Smooth muscle cell (in vitro differentiated cells): Measurements from ENCODE around the gene GRIK4. TPM values are rescaled to one million over a fixed set of nuclear protein-coding genes. Genes with fewer than 3 reads are reported as not detected.

ENCODE experiments used
- DNase-seq: peaks from one replicate; lab custom pipeline; 2025; ENCODE audit not compliant: unreplicated experiment; lab: John Stamatoyannopoulos, UW
- H2AFZ ChIP-seq: fragments of 200-600 bp; sonication (generic); 2 replicates; pipeline ENCODE4 v1.6.0; 2016; ENCODE audit warnings: antibody characterized with exemption, low read depth, mild to moderate bottlenecking
- H3F3A ChIP-seq: fragments of 200-600 bp; sonication (generic); 2 replicates; pipeline ENCODE4 v1.6.0; 2017; ENCODE audit warnings: antibody characterized with exemption, low read depth
- H3K27ac ChIP-seq: fragments of 200-600 bp; sonication (generic); 2 replicates; pipeline ENCODE4 v1.5.1; 2016; ENCODE audit warnings: low read depth, mild to moderate bottlenecking
- H3K27me3 ChIP-seq: fragments of 200-600 bp; sonication (generic); 2 replicates; pipeline ENCODE4 v1.6.1; 2016; ENCODE audit warnings: low read depth, mild to moderate bottlenecking
- H3K36me3 ChIP-seq: fragments of 200-600 bp; sonication (generic); 2 replicates; pipeline ENCODE4 v1.5.1; 2016; ENCODE audit warnings: low read depth
- H3K4me1 ChIP-seq: fragments of 200-600 bp; sonication (generic); 2 replicates; pipeline ENCODE4 v1.5.1; 2016; ENCODE audit warnings: low read depth
- H3K4me2 ChIP-seq: fragments of 200-600 bp; sonication (generic); 2 replicates; pipeline ENCODE4 v1.6.0; 2016; ENCODE audit warnings: mild to moderate bottlenecking
- H3K4me3 ChIP-seq: fragments of 200-600 bp; sonication (generic); 2 replicates; pipeline ENCODE4 v1.5.1; 2016; ENCODE audit warnings: mild to moderate bottlenecking
- H3K79me2 ChIP-seq: fragments of 200-600 bp; sonication (generic); 2 replicates; pipeline ENCODE4 v1.6.0; 2016; ENCODE audit warnings: low read depth, mild to moderate bottlenecking
- H3K9ac ChIP-seq: fragments of 200-600 bp; sonication (generic); 2 replicates; pipeline ENCODE4 v1.6.0; 2016; ENCODE audit warnings: low read depth
- H3K9me3 ChIP-seq: fragments of 200-600 bp; sonication (generic); replicated peaks from 2 replicates; pipeline ENCODE4 v1.5.1; 2016; ENCODE audit warnings: low read depth
- H4K20me1 ChIP-seq: fragments of 200-600 bp; sonication (generic); 2 replicates; pipeline ENCODE4 v1.6.0; 2016; ENCODE audit warnings: low read depth
- WGBS: methylation state at CpG from one replicate; pipeline ENCODE4 v1.1.7; 2016; ENCODE audit warnings: low lambda C conversion rate; 5-methylcytosine and 5-hydroxymethylcytosine counted together
- polyA plus RNA-seq: library from polyadenylated mRNA; unstranded; fragments of >200 nt; fragmentation: Nextera tagmentation; extraction: Ambion mirVana; gene quantifications from 2 replicates; pipeline ENCODE4 v1.2.1, GENCODE V29; 2016
- total RNA-seq: library from RNA; depleted of rRNA; stranded (reverse); fragments of >200 nt; gene quantifications from 2 replicates; pipeline ENCODE4 v1.2.3, GENCODE V29; 2014
- TF ChIP-seq, protein P1 (sequence below): fragments of 200-600 bp; sonication (generic); IDR thresholded peaks from 2 replicates; pipeline ENCODE4 v1.5.1; 2017; ENCODE audit warnings: borderline replicate concordance, mild to moderate bottlenecking, antibody characterized with exemption; ENCODE audit not compliant: insufficient read depth, poor library complexity, severe bottlenecking

Gene GRIK4
- total and polyA plus RNA-seq, 2 experiments from 2014 or later: not detected

DNA sequence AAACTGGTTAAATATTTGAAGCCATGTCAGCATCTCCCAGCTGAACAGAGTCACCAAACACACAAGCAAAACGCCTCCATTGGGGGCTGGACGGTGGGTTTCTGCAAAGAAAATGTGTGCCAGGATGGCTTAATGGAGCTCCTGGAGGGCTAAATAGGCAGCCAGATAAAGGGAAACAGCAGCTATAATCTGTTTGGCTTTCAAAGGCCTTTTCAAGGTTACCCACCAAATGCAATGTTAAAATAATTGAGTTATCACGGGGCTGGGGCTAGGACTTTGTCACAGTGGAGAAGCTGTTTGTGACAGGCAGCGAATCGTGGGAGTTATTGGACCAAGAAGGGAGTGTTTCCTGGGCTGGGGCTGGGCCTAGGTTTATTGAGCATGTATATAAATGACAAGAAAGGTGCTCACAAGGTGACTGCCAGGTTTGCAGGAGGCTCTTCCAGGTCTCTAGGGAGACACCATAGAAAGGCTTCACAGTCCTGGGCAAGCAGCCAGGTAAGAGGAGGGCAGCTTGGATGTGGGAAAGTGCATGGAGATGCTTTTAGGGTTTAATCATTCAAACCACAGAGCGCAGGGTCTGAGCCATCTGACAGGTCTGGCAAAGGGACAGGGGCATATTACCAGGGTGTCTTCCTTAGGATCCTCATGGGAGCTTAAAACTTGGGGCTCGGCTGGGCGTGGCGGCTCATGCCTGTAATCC is 28.3 kb downstream of the GRIK4 start:
- Histone ChIP-seq H3F3A (no peaks in the 10 kb centered on the region), H3K27me3 (no peaks in the 10 kb centered on the region), H3K9me3 (no peaks in the 10 kb centered on the region), H3K9ac (no peak overlapping the region), H3K4me1 (no peaks in the 10 kb centered on the region), H3K4me2 (no peak overlapping the region), H3K4me3 (no peak overlapping the region), H3K79me2 (no peaks in the 10 kb centered on the region), H4K20me1 (no peaks in the 10 kb centered on the region), H2AFZ (no peak overlapping the region), H3K27ac (no peak overlapping the region), H3K36me3 (no peaks in the 10 kb centered on the region)
- WGBS: 93% methylated on average over 9 of the region's 9 CpGs
- DNase-seq: no peak
- TF ChIP-seq, protein P1, sequence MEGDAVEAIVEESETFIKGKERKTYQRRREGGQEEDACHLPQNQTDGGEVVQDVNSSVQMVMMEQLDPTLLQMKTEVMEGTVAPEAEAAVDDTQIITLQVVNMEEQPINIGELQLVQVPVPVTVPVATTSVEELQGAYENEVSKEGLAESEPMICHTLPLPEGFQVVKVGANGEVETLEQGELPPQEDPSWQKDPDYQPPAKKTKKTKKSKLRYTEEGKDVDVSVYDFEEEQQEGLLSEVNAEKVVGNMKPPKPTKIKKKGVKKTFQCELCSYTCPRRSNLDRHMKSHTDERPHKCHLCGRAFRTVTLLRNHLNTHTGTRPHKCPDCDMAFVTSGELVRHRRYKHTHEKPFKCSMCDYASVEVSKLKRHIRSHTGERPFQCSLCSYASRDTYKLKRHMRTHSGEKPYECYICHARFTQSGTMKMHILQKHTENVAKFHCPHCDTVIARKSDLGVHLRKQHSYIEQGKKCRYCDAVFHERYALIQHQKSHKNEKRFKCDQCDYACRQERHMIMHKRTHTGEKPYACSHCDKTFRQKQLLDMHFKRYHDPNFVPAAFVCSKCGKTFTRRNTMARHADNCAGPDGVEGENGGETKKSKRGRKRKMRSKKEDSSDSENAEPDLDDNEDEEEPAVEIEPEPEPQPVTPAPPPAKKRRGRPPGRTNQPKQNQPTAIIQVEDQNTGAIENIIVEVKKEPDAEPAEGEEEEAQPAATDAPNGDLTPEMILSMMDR: no peak

- no peak for DNase-seq
- H3K9me3 ChIP-seq: no peaks in the 10 kb centered on the region
- no peak overlapping the region for H3K27ac ChIP-seq
- H3K4me1 ChIP-seq: no peaks in the 10 kb centered on the region
- H3K36me3 ChIP-seq: no peaks in the 10 kb centered on the region
- H3K79me2 ChIP-seq: no peaks in the 10 kb centered on the region
- TF ChIP-seq, protein P1: no peak
- no peak overlapping the region for H2AFZ ChIP-seq
- no peak overlapping the region for H3K4me2 ChIP-seq
- no peaks in the 10 kb centered on the region for H3K27me3 ChIP-seq
- H3K9ac ChIP-seq: no peak overlapping the region
- no peaks in the 10 kb centered on the region for H3F3A ChIP-seq
- WGBS: 54% methylated on average over 8 of the region's 8 CpGs
- no peaks in the 10 kb centered on the region for H4K20me1 ChIP-seq
- no peak overlapping the region for H3K4me3 ChIP-seq
These were observed 29.4 kb downstream of the GRIK4 start for GRCh38 chr11:120540744-120541465.

DNA sequence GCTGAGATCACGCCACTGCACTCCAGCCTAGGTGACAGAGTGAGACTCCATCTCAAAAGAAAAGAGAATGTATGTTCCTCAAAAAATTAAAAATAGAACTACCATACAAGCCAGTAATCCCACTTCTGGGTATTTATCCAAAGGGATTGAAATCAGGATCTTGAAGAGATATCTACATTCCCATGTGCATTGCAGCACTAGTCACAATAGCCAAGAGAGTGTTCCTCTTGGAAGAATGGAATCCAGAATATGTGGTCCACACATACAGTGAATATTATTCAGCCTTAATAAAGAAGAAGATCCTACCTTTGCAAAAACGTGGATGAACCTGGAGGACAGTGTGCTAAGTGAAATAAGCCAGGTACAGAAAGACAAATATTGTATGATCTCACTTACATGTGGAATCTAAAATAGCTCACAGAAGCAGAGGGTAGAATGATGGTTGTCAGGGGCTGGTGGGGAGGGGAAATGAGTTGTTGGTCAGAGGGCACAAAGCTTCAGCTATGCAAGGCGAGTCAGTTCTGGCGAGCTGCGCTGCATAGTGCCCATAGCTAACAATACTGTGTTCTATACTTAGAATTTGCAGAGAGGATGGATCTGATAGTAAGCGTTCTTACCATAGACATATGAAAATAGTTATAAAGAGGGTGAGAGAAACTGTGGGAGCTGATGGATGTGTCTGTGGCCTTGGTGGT is 32.1 kb downstream of the GRIK4 start:
- H3K36me3 ChIP-seq: no peaks in the 10 kb centered on the region
- H3K4me1 ChIP-seq: no peaks in the 10 kb centered on the region
- no peak for DNase-seq
- H3K27ac ChIP-seq: no peak overlapping the region
- H4K20me1 ChIP-seq: no peaks in the 10 kb centered on the region
- H2AFZ ChIP-seq: no peak overlapping the region
- no peak overlapping the region for H3K4me2 ChIP-seq
- H3K4me3 ChIP-seq: no peak overlapping the region
- H3F3A ChIP-seq: peaks cover 8% of the 10 kb centered on the region
- H3K27me3 ChIP-seq: no peaks in the 10 kb centered on the region
- 81% methylated on average over 6 of the region's 6 CpGs for WGBS
- no peaks in the 10 kb centered on the region for H3K9me3 ChIP-seq
- H3K79me2 ChIP-seq: no peaks in the 10 kb centered on the region
- H3K9ac ChIP-seq: no peak overlapping the region
- TF ChIP-seq, protein P1: no peak
